ENCODE results near the gene FBN3.
"Not testable (repeated sequence)": the region's sequence is repeated elsewhere in the genome, so short reads cannot be mapped to it uniquely, and the experiment has no call there.

Gene FBN3

DNA sequence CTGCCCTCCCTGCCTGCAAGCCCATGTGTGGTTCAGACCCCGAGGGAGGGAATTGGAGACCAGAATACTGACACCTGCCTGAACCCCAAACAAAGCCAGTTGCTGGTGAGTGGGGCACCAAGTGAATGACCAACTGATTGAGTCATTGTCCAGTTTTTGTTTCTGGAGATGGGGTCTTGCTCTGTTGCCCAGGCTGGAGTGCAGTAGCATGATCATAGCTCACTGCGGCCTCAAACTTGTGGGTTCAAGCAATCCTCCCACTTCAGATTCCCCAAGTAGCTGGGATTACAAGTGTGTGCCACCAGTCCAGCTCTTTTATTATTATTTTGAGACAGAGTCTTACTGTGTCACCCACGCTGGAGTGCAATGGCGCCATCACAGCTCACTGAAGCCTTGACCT is 92.9 kb downstream of the FBN3 start:
- DNase-seq (ENCODE audit: low read depth, low spot score): no peak

DNA sequence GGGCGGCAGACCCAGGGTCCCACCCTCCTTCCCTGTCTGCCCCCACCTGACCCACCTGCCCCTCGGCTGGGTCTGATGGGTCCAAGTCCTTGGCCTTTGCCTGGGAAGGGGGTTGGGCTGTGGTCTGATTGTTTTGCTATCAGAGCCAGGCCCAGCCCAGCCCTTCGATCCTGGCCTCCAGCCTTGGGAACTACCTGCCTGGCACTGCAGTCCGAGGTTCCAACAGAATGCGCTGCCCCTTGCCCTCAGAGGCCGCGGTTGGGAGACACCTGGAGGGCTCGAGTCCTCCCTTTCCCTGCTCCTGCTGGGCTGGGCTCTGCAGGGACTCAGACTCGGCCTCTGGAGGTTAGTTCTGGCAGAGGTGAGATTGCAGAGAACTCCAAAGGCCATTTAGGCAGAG is 95.2 kb downstream of the FBN3 start:
- no peak for DNase-seq (ENCODE audit: low read depth, low spot score)

DNA sequence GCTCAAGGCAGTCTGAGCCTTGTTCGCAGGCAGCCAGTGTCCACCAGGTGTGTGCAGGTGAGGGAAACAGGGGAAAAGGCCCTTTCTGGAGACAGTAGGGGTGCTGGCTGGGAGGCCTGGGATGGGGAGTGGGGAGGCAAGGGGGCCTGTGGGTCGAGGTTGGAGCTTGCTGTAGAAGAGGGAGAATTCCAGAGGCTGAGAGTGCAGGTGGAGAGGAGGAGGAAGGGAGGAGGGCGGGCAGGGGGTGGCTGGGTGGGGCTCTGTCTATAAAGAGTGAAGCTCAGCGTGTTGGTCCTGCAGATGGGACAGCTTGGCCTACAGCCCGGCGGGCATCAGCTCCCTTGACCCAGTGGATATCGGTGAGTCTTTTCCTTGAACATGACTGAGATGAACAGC is 96.9 kb downstream of the FBN3 start, which contains the start of gene CCL25:
Gene CCL25, plus strand, starts transcription at position 297 of the 396 bp plus-strand sequence. CDS start 290 bp downstream, outside the sequence.
- no peak for DNase-seq (ENCODE audit: low read depth, low spot score)

DNA sequence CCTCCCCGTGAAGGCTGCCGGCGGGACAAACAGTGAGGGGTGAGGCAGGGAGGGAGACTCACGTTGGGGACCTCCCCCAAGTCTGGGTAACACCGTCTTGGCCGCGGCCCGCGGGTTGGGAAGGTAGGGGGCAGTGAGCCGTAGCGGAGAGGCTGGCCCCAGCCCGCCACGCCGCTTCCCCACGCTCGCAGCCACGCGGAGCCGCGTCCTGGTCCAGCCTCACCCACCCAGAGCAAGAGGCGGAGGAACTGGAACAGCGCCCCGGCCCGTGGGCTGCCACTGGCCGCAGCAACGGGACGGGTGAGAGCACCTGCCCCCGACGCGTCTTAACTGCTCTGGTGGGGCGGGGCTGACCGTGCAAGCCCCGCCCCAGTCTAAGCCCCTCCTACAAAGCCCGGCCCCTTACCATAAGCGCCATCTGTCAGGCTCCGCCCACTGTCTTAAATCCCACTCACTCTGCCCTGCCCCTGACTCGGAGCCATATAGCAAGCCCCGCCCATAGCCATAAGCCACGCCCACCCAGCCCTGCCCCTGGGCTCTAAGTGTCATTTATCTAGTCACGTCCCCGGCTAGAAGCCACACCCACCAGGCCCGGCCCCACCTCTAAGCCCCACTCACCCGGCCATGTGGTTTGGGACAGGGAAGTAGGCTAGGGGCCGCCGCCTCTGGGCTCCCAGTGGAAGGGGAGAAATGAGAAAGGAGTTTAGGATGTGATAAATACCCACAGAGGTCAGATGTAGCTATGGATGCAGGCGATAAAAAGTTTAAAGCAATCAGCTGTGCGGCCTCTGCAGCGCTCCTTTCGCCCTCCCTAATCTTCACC is 98.9 kb downstream of the FBN3 start:
- peak; percentile 72 for DNase-seq (ENCODE audit: low read depth, low spot score)

DNA sequence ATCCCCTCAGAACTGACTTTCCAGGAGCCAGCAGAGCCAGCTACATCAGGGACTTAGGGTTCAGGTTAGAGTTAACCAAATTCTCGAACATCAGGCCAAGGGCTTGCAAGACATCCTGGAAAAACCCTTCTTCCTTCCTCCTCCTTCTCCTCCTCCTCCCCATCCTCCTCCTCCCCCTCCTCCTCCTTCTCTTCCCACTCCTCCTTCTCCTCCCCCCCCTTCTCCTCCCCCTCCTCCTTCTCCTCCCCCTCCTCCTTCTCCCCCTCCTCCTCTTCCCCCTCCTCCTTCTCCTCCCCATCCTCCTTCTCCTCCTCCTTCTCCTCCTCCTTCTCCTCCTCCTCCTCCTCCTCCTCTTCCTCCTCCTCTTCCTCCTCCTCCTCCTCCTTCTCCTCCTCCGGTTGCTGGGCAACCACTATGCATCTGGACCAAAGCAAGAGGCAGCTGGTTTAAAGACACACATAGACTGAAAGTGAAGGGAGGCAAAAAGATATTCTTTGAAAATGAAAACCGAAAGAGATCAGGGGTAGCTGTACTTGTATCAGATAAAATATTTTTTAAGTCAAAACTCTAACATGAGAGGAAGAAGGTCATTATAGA is 102.7 kb downstream of the FBN3 start:
- DNase-seq (ENCODE audit: low read depth, low spot score): no peak

DNA sequence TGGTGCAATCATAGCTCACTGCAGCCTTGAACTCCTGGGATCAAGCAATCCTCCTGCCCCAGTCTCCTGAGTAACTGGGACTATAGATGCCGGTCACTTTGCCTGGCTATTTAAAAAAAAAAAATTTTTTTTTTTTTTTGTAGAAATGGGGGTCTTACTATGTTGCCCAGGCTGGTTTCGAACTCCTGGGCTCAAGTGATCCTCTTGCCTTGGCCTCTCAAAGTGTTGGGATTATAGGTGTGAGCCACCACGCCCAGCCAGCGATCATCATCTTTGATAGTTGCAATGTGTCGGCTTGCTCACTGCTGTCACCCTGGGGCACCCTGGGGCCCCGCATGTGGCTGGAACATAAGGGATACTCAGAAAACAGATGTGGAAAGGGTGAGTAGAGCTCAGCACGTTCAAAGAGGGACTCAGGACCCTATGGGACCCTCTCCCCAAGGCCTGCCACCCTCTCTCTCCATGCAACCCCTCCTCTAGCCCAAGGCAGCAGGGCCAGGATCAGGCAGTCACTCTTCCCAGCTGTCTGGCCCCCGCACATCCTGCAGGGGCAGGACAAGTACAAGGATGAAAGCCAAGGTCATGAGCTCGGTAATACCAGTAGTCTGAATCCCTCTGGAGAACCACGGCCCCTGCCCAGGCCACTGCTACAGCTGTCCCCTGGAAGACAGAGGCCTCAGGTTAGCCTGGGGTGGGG is 103.4 kb downstream of the FBN3 start:
- no peak for DNase-seq (ENCODE audit: low read depth, low spot score)

DNA sequence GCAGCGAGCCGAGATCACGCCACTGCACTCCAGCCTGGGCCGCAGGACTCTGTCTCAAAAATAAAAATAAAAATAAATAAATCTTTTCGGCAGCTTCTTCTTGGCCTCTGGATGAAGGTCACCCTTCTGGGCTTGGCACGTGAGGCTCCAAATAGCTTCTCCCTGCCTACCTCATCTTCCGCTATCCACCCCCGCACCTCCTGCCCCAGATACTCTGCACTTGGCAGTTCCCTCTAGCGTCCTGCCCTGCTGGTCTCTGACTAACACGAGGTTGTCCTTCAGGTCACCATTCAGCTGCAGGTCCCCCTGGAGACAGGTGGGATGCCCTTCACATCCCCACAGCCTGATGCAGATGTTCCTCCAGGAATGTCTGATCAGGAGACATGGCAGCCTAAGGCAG is 105.4 kb downstream of the FBN3 start:
- DNase-seq (ENCODE audit: low read depth, low spot score): no peak

DNA sequence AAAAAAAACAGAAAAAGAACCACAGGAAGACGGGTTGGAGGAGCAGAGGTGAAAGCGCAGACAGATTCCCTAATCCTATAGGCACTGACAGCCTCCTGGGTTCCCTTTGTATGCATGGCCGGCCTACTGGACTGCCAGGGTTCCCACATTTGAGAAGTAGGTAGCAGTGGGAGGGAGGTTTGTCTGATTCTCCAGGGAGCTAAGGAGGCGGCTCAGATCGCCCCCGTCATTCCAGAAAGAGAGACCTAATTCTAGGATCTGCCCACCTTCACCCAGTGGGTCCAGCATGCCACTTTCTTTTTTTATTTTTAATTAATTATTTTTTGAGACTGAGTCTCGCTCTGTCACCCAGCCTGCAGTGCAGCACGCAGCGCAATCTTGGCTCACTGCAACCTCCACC is 106.5 kb downstream of the FBN3 start:
- DNase-seq (ENCODE audit: low read depth, low spot score): no peak

DNA sequence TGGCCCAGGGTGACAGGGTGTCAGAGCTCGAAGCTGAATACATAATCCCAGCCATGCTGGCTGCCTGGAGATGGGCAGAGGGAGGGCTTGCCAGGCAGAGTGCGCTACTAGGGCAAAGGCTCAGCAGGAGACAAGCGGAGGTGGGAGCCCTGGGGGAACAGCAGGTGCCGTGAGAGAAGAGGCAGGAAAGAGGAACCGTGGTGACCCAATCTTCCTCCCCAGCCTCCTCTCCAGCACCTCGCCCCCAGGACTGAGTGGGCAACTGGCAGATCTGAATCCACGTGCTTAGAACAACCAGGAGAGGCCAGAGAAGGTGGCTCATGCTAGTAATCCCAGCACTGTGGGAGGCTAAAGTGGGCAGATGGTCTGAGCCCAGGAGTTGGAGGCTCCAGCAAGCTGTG is 107.9 kb downstream of the FBN3 start:
- no peak for DNase-seq (ENCODE audit: low read depth, low spot score)

DNA sequence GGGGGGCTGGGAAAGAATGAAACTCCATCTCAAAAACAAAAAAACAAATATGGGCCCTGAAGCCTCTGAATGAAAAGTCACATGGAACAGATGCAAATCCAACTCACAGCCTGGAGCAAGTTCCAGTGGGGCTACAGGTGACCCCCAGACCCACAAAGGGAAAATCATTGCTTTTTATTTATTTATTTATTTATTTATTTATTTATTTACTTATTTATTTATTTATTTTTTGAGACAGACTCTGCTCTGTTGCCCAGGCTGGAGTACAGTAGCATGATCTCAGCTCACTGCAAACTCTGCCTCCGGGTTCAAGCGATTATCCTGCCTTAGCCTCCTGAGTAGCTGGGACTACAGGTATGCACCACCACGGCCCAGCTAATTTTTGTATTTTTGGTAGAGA is 110.2 kb downstream of the FBN3 start:
- no peak for DNase-seq (ENCODE audit: low read depth, low spot score)

DNA sequence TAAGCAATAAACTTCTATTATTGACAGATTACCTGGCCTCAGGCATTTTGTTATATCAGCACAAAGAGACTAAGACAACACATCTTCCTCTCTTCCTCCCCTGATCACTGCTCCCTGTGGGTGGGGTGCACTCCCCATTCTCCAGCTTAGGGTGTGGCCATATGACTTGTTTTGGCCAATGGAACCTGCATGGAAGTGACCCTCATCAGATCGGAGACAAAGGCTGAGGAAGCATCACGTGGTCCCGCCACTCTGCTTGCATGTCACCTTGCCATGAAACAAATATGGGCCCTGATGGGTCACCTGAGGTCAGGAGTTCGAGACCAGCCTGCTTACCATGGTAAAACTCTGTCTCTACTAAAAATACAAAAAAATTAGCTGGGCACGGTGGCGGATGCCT is 110.6 kb downstream of the FBN3 start:
- no peak for DNase-seq (ENCODE audit: low read depth, low spot score)

DNA sequence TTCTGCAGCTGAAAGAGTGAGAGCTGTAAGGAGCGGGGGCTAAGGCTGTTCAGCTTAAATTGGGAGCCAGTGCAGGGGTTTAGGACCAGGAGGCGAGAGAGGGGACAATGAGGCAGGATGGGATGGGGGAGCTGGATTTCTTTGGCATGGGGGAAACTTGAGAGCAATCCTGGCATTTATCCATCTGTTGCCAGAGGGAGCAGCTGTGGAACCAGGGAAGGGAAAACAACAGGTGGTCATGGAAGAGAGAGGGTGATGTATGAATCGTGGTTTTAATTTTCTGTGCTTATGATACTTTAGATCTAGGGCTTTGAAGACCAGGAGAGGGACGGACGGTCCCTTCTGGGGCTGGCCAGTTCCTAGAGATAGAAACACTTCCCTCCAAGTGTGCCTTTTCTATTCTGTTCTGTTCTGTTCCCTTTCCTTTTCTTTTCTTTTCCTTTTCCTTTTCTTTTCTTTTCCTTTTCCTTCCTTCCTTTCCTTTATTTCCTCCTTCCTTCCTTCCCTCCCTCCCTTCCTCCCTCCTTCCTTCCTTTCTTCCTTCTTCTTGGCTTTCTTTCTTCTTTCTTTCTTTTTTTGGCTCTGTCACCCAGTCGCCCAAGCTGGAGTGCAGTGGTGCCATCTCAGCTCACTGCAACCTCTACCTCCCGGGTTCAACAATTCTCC is 112.8 kb downstream of the FBN3 start:
- DNase-seq (ENCODE audit: low read depth, low spot score): no peak

DNA sequence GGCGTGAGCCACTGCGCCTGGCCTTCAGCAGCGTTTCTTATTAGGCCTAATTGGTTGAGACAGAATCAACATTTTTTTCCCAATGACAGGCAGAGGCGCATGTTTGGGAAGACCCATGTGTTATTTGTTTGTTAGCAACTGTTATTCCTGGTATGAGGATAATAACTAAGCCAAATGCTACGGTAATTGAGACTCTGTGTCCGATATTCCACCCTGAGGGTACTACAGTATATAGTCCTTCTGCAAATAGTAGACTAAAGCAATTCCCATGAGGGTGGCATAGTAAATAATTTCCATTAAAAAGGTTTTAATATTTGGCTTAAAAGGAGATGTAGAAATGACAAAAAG is 115.2 kb downstream of the FBN3 start:
- DNase-seq (ENCODE audit: low read depth, low spot score): no peak

DNA sequence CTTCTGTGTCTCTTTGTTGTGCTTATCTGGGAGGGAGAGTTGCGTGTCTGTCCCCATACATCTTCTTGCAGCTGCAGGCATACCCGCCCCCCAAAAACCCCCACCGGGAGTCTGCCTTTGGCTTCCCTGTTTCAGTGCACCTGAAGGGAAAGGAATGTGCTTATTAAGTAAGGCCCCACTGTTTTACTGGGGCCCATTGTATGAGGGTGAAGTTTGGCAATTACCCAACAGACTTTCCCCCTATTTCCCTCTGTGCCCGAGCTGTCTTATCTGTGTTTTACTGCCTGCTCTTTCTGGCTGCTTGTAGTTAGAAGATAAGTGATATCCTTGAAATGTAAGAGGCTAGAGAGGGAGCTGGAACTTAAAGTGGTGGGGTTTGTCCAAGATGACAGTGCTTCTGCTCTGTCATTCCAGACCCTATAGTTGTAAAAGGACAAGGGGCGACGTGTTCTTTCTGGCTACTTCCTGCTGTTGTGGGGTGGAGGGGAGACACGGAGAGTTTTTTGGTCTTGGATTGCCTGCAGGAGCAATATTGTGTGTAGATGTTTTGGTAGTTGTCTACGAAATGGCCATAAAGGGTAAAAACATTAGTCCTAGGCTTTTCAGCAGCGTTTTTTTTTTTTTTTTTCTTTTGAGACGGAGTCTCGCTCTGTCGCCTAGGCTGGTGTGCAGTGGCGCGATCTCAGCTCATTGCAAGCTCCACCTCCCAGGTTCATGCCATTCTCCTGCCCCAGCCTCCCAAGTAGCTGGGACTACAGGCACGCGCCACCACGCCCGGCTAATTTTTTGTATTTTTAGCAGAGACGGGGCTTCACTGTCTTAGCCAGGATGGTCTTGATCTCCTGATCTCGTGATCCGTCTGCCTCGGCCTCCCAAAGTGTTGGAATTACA is 115.9 kb downstream of the FBN3 start:
- DNase-seq (ENCODE audit: low read depth, low spot score): not testable (repeated sequence)

DNA sequence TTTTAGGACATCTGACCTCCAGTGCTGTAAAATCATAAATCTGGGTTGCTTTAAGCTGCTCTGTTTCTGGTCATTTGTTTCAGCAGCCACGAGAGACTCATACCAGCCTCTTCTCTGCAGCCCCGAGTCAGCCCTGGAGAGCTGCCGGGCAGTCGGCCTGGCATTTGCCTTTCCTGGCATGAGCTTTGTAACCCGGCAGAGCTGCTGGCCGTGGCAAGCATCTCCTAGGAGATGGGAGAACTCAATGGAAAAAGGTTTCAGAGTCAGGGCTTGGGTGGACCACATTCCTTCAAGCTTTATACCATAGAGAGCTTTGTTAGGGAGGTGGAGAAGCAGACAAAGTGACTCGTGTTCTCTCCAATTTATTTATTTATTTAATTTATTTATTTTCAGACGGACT is 118.4 kb downstream of the FBN3 start:
- DNase-seq (ENCODE audit: low read depth, low spot score): peak; percentile 24

DNA sequence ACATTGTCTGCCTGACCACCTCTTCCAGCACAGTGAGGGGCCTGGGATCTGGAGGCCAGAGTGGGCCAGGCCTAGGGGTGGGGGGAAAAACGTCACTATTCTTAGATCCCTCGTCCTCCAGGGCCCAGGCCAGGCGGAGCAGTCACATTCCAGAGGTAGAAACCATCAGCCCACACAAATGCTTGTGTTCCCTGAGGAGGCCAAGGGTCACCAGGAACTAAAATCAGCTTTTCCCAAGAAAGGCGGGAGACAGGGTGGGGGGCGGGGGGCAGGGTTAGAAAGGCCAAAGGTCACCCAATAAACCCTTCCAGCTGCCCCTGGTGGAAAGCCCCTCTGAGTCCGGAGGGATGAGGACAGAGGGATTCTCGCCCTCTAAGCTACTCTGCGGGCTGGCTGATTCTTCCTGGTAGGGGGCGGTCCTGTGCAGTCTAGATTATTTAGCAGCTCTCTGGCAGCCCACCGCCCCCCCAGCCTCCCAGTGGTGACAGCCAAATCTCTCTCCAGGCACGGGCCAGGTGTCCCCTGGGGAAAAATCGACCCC is 120.4 kb downstream of the FBN3 start:
- peak; percentile 33 for DNase-seq (ENCODE audit: low read depth, low spot score)

DNA sequence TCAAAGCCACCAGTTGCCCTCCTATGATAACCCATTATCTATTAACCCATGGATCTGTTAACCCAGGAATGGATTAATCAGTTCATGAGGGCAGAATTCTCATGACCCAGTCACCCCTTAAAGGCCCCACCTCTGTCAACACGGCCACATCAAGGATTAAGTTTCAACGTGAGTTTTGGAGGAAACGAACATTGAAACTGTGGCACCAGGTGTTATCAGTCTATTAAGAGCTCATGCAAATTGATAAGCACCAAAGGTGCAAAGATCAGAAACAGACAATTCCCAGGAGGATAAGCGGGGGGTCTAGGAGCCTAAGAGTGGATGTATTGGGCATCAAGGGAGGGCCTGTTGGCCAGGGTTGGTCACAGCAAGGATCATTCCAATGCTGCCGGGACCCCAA is 124.1 kb downstream of the FBN3 start:
- no peak for DNase-seq (ENCODE audit: low read depth, low spot score)

DNA sequence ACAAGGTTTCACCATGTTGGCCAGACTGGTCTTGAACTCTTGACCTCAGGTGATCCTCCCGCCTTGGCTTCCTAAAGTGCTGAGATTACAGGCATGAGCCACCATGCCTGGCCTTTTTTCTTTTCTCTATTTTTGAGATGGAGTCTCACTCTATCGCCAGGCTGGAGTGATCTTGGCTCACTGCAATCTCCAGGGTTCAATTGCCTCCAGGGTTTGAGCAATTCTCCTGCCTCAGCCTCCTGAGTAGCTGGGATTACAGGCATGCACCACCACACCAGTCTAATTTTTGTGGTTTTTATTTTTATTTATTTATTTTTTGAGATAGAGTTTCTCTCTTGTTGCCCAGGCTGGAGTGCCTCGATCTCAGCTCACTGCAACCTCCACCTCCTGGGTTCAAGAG is 125.1 kb downstream of the FBN3 start:
- DNase-seq (ENCODE audit: low read depth, low spot score): not testable (repeated sequence)

DNA sequence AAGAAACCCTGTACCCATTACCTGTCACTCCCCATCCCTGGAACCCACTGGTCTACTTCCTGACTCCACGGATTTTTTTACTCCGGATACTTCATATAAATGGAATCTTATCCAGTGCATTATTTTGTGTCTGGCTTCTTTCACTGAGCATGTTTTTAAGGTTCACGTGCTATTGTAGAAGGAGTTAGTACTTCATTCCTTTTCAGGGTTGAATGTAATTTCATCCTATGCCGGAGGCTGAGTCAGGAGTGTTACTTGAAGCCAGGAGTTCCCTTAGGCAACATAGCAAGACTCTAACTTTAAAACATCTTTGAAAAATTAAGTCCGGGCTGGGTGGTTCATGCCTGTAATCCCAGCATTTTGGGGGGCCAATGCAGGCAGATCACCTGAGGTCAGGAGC is 126.0 kb downstream of the FBN3 start:
- DNase-seq (ENCODE audit: low read depth, low spot score): no peak

DNA sequence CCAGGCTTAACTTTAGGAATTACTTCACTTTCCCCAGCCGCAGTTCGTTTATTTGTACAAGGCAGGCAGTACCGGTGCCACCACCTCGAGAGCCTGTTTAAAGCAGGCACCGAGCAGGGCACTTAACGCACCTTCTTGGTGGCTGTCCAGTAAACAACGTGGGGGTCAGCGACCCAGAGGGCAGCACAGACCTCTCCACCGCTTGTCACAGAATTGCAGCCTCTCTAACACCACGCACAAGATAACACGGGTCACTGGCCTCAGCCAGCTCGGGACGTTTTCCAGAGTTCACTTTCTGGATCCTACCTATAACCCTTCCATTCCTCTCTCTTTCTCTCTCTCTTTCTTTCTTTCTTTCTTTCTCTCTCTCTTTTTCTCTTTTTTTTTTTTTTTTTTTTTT is 127.1 kb downstream of the FBN3 start:
- no peak for DNase-seq (ENCODE audit: low read depth, low spot score)

DNA sequence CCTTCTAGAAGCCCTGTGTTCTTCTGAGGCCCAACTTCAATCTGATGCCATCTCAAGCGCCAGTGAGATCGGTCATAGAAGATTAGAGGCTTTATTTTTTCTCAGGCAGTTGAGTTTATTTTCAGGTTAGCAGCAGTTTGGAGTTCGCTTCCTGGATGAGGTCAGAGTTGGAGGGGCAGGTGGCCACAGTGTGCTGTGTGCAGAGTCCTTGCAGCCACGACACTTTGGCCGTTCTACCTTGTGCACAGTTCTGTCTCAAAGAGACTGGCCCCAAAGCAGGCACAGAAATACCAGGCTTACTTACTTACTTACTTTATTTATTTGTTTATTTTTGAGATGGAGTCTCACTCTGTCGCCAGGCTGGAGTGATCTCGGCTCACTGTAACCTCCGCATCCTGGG is 128.0 kb downstream of the FBN3 start:
- DNase-seq (ENCODE audit: low read depth, low spot score): no peak

Measured in astrocyte of the hippocampus (primary cell).